H9 (cell line): ENCODE results near the gene XPO1. TPM values are rescaled to one million over a fixed set of nuclear protein-coding genes. Genes with fewer than 3 reads are reported as not detected.

Experiments used
- DNase-seq: peaks from one replicate; pipeline ENCODE4 v3.0.0-alpha.2; 2017
- H2AFZ ChIP-seq: one replicate; pipeline ENCODE4 v1.6.1; 2013; ENCODE audit warnings: mild to moderate bottlenecking, low read length, control low read depth, moderate library complexity
- H2AK5ac ChIP-seq: 2 replicates; pipeline ENCODE4 v1.6.1; 2013; ENCODE audit warnings: low read length, control low read depth, mixed read lengths; ENCODE audit not compliant: insufficient read length
- H2BK120ac ChIP-seq: one replicate; pipeline ENCODE4 v1.6.1; 2013; ENCODE audit warnings: low read depth, mild to moderate bottlenecking, low read length, control low read depth, inconsistent platforms; ENCODE audit not compliant: poor library complexity, severe bottlenecking
- H2BK12ac ChIP-seq: 2 replicates; pipeline ENCODE4 v1.6.1; 2013; ENCODE audit warnings: low read length, control low read depth, mixed read lengths, low read depth; ENCODE audit not compliant: insufficient read length
- H2BK15ac ChIP-seq: 2 replicates; pipeline ENCODE4 v1.6.1; 2013; ENCODE audit warnings: low read depth, low read length, control low read depth
- H2BK20ac ChIP-seq: one replicate; pipeline ENCODE4 v1.6.1; 2013; ENCODE audit warnings: low read depth, mild to moderate bottlenecking, low read length, control low read depth, inconsistent platforms; ENCODE audit not compliant: poor library complexity, severe bottlenecking
- H2BK5ac ChIP-seq: 2 replicates; pipeline ENCODE4 v1.6.1; 2013; ENCODE audit warnings: low read length, control low read depth, mixed read lengths; ENCODE audit not compliant: insufficient read length
- H3K14ac ChIP-seq: 2 replicates; pipeline ENCODE4 v1.6.1; 2013; ENCODE audit warnings: low read length, control low read depth; ENCODE audit not compliant: insufficient read depth
- H3K18ac ChIP-seq: 2 replicates; pipeline ENCODE4 v1.6.1; 2013; ENCODE audit warnings: low read depth, mild to moderate bottlenecking, mixed read lengths, low read length, control low read depth; ENCODE audit not compliant: insufficient read length
- H3K23ac ChIP-seq: 2 replicates; pipeline ENCODE4 v1.6.1; 2013; ENCODE audit warnings: low read length, control low read depth, mixed read lengths, low read depth; ENCODE audit not compliant: insufficient read length
- H3K23me2 ChIP-seq: 2 replicates; pipeline ENCODE4 v1.6.1; 2013; ENCODE audit warnings: low read depth, mild to moderate bottlenecking, mixed read lengths, low read length, control low read depth; ENCODE audit not compliant: insufficient read length, poor library complexity, severe bottlenecking
- H3K27ac ChIP-seq: 2 replicates; pipeline ENCODE4 v1.5.1; 2013; ENCODE audit warnings: low read length, control low read depth, mixed read lengths, low read depth; ENCODE audit not compliant: insufficient read length
- H3K27me3 ChIP-seq: 2 replicates; pipeline ENCODE4 v1.6.1; 2013; ENCODE audit warnings: low read length, control low read depth, inconsistent platforms; ENCODE audit not compliant: insufficient read depth
- H3K4ac ChIP-seq: 2 replicates; pipeline ENCODE4 v1.6.1; 2013; ENCODE audit warnings: low read depth, mild to moderate bottlenecking, control low read depth, inconsistent platforms, low read length, moderate library complexity
- H3K4me1 ChIP-seq: 2 replicates; pipeline ENCODE4 v1.6.1; 2013; ENCODE audit warnings: low read length, control low read depth, inconsistent platforms; ENCODE audit not compliant: insufficient read depth
- H3K4me2 ChIP-seq: 2 replicates; pipeline ENCODE4 v1.6.1; 2013; ENCODE audit warnings: low read length, control low read depth, mixed read lengths; ENCODE audit not compliant: insufficient read length, insufficient read depth
- H3K56ac ChIP-seq: 2 replicates; pipeline ENCODE4 v1.6.1; 2013; ENCODE audit warnings: low read depth, mild to moderate bottlenecking, mixed read lengths, low read length, control low read depth; ENCODE audit not compliant: insufficient read length
- H3K79me1 ChIP-seq: 2 replicates; pipeline ENCODE4 v1.6.1; 2013; ENCODE audit warnings: low read depth, mild to moderate bottlenecking, moderate library complexity, low read length, control low read depth, inconsistent platforms; ENCODE audit not compliant: insufficient read depth, poor library complexity, severe bottlenecking
- H3K79me2 ChIP-seq: 2 replicates; pipeline ENCODE4 v1.6.1; 2013; ENCODE audit warnings: low read length, control low read depth, inconsistent platforms; ENCODE audit not compliant: insufficient read depth
- H3K9ac ChIP-seq: 2 replicates; pipeline ENCODE4 v1.6.1; 2013; ENCODE audit warnings: low read length, control low read depth, mixed read lengths; ENCODE audit not compliant: insufficient read length; ENCODE audit errors: extremely low read depth
- H3K9me3 ChIP-seq: one replicate; pipeline ENCODE4 v1.6.1; 2013; ENCODE audit warnings: low read depth, low read length, inconsistent platforms; ENCODE audit not compliant: control insufficient read depth
- H3T11ph ChIP-seq: one replicate; pipeline ENCODE4 v1.6.1; 2013; ENCODE audit warnings: mild to moderate bottlenecking, low read length, control low read depth, inconsistent platforms
- H4K20me1 ChIP-seq: one replicate; pipeline ENCODE4 v1.6.1; 2013; ENCODE audit not compliant: control insufficient read depth, insufficient read length, insufficient read depth
- H4K5ac ChIP-seq: 2 replicates; pipeline ENCODE4 v1.6.1; 2013; ENCODE audit warnings: low read depth, mild to moderate bottlenecking, mixed read lengths, low read length, control low read depth; ENCODE audit not compliant: insufficient read length
- H4K8ac ChIP-seq: replicated peaks from 2 replicates; pipeline ENCODE4 v1.6.1; 2013; ENCODE audit warnings: low read length, control low read depth, mixed read lengths, low read depth; ENCODE audit not compliant: insufficient read length
- H4K91ac ChIP-seq: 2 replicates; pipeline ENCODE4 v1.6.1; 2013; ENCODE audit warnings: low read depth, mild to moderate bottlenecking, moderate library complexity, mixed read lengths, low read length, control low read depth; ENCODE audit not compliant: insufficient read length
- H3K27ac Mint-ChIP-seq, 3 experiments: 2 replicates in 2 of 3; 3 replicates in 1 of 3; pipeline ENCODE4 v1.8.0; 2020 to 2021; ENCODE audit warnings: mixed read lengths in 3 of 3, mild to moderate bottlenecking in 1 of 3, moderate library complexity in 1 of 3
- H3K27me3 Mint-ChIP-seq: 2 replicates; pipeline ENCODE4 v1.8.0; 2021; ENCODE audit warnings: low read depth, mild to moderate bottlenecking, moderate library complexity, mixed read lengths
- H3K36me3 Mint-ChIP-seq, 3 experiments: 2 replicates in 2 of 3; 3 replicates in 1 of 3; pipeline ENCODE4 v1.8.0; 2020 to 2021; ENCODE audit warnings: low read depth in 3 of 3, mixed read lengths in 3 of 3; ENCODE audit not compliant: insufficient read depth in 1 of 3
- H3K4me1 Mint-ChIP-seq, 2 experiments: 2 replicates each; pipeline ENCODE4 v1.8.0; 2020; ENCODE audit warnings: mixed read lengths in 2 of 2
- H3K4me3 Mint-ChIP-seq, 2 experiments: 2 replicates in 1 of 2; 3 replicates in 1 of 2; pipeline ENCODE4 v1.8.0; 2020 to 2021; ENCODE audit warnings: mild to moderate bottlenecking in 2 of 2, mixed read lengths in 2 of 2, moderate library complexity in 1 of 2
- H3K9me3 Mint-ChIP-seq, 2 experiments: 2 replicates in 1 of 2; 3 replicates in 1 of 2; pipeline ENCODE4 v1.8.0; 2020; ENCODE audit warnings: mild to moderate bottlenecking in 2 of 2, mixed read lengths in 2 of 2, moderate library complexity in 1 of 2
- CTCF ChIP-seq: fragments of 200-600 bp; sonication (generic); conservative IDR thresholded peaks from 3 replicates; pipeline ENCODE4 v1.8.0; 2021; ENCODE audit warnings: antibody characterized with exemption, mild to moderate bottlenecking
- WGBS: extraction: QIAGEN DNeasy Blood & Tissue Kit; methylation state at CpG from one replicate; pipeline ENCODE4 v1.1.7; 2013; ENCODE audit warnings: missing lambda C conversion rate, low lambda C conversion rate, mixed read lengths; ENCODE audit not compliant: insufficient read length; ENCODE audit errors: extremely low coverage; 5-methylcytosine and 5-hydroxymethylcytosine counted together
- total RNA-seq: library from RNA; stranded (reverse); gene quantifications from 2 replicates; pipeline ENCODE4 v1.2.1, GENCODE V29; 2021

XPO1 gene
- total RNA-seq, 1 experiment from 2014 or later: 320 TPM

- Histone ChIP-seq H3T11ph (no peak overlapping the region), H2BK15ac (no peak overlapping the region), H3K23me2 (no peaks in the 10 kb centered on the region), H3K9me3 (no peaks in the 10 kb centered on the region), H2BK5ac (no peak overlapping the region), H2AK5ac (no peak overlapping the region), H4K5ac (no peak overlapping the region), H3K9ac (no peak overlapping the region), H3K27ac (no peak overlapping the region), H3K79me1 (peaks cover 2% of the 10 kb centered on the region), H3K23ac (no peak overlapping the region), H3K4ac (no peak overlapping the region), H2BK12ac (no peak overlapping the region), H3K27me3 (no peaks in the 10 kb centered on the region), H3K56ac (no peak overlapping the region), H3K4me2 (no peak overlapping the region), H3K79me2 (peaks cover 62% of the 10 kb centered on the region), H2BK20ac (no peak overlapping the region), H4K8ac (no peak overlapping the region), H3K18ac (no peak overlapping the region), H2BK120ac (no peak overlapping the region), H2AFZ (no peak overlapping the region), H3K14ac (no peak overlapping the region), H3K4me1 (no peaks in the 10 kb centered on the region; the same call in 1 of the 2 replicates), H4K20me1 (no peaks in the 10 kb centered on the region), H4K91ac (no peak overlapping the region)
- no peak overlapping the region; a peak in 2 of 5 replicates for H3K4me3 Mint-ChIP-seq
- H3K27me3 Mint-ChIP-seq: no peaks in the 10 kb centered on the region
- no CpG with 5 or more reads among the region's 7 CpGs for WGBS
- no peaks in the 10 kb centered on the region; a peak in 1 of 5 replicates for H3K9me3 Mint-ChIP-seq
- peak overlapping the region in 1 of 3 experiments; percentile 82; a peak in 2 of 7 replicates for H3K27ac Mint-ChIP-seq
- H3K4me1 Mint-ChIP-seq: peaks cover 28% of the 10 kb centered on the region in 2 experiments
- H3K36me3 Mint-ChIP-seq: peaks cover 5 to 27% (median 11%) of the 10 kb centered on the region in 3 experiments; a peak in 6 of 7 replicates
- no peak for DNase-seq
- no peak for TF ChIP-seq CTCF
Observed at GRCh38 chr2:61463769-61464475, 74.2 kb downstream of the XPO1 start.
